Right lobe of liver (tissue), 6 donors: Measurements from ENCODE around the gene C1orf105. TPM values are rescaled to one million over a fixed set of nuclear protein-coding genes. Genes with fewer than 3 reads are reported as not detected.
A peak's percentile ranks its signal among the peaks of the same experiment; 100 is the strongest.

Experiments
- ATAC-seq, 4 donors: fragments of 200-7000 bp; cut with Tn5 transposase; one replicate each; pipeline ENCODE4 v1.9.1; 2020; ENCODE audit warnings: mild to moderate bottlenecking in 4 of 4, moderate library complexity in 4 of 4
- DNase-seq, 3 donors: peaks; one replicate each; pipeline ENCODE4 v3.0.0-alpha.2; 2020
- H3K27ac ChIP-seq, 3 donors: fragments of 200-600 bp; one replicate each; pipeline ENCODE4 v1.8.0; 2022
- H3K27me3 ChIP-seq, 2 donors: fragments of 200-600 bp; one replicate each; pipeline ENCODE4 v1.8.0; 2022
- H3K36me3 ChIP-seq, 4 donors: fragments of 200-600 bp; sonication (generic) in 1 of 4; one replicate each; pipeline versions ENCODE4 v1.5.1 to v1.8.0; 2017 to 2022; ENCODE audit warnings: control low read depth in 1 of 4
- H3K4me1 ChIP-seq, 4 donors: fragments of 200-600 bp; sonication (generic) in 1 of 4; one replicate each; pipeline versions ENCODE4 v1.5.1 to v1.8.0; 2017 to 2022; ENCODE audit warnings: control low read depth in 1 of 4
- H3K4me3 ChIP-seq, 3 donors: fragments of 200-600 bp; one replicate each; pipeline ENCODE4 v1.8.0; 2022
- H3K9me3 ChIP-seq, 4 donors: fragments of 200-600 bp; sonication (generic) in 1 of 4; one replicate each; pipeline versions ENCODE4 v1.5.1 to v1.8.0; 2017 to 2022; ENCODE audit warnings: control low read depth in 1 of 4
- POLR2A ChIP-seq: fragments of 450-650 bp; IDR thresholded peaks from one replicate; pipeline ENCODE4 v1.6.1; 2017; ENCODE audit warnings: antibody characterized with exemption, mild to moderate bottlenecking
- WGBS: methylation state at CpG from one replicate; pipeline ENCODE4 v1.1.6; 2018; ENCODE audit warnings: low coverage, low lambda C conversion rate; ENCODE audit not compliant: insufficient coverage; ENCODE audit errors: missing lambda C conversion rate; 5-methylcytosine and 5-hydroxymethylcytosine counted together
- intact Hi-C, 2 donors: fragments of 100-400 bp; cut with DNase I; formaldehyde crosslinking; loops; one replicate each; pipeline versions ENCODE4 v1.11.2 to v1.14.1; 2022
- total RNA-seq, 6 experiments: library from RNA; depleted of rRNA in 2 of 6; stranded (reverse); fragments of >200 nt in 2 of 6; fragmentation: NEBNext Ultra II Directional in 3 of 6; extraction: Animal tissue kit (Norgen Biotek cat#: 25700) in 3 of 6; gene quantifications; one replicate each; pipeline versions ENCODE4 v1.1.0 to v1.2.4, GENCODE V29; 2016 to 2023
- TF ChIP-seq, protein P1 (sequence below), 4 donors: fragments of 200-600 bp in 3 of 4; fragments of 450-650 bp in 1 of 4; IDR thresholded peaks; one replicate each; pipeline versions ENCODE4 v1.5.1 to v1.8.0; 2016 to 2022; ENCODE audit warnings: antibody characterized with exemption in 4 of 4, mild to moderate bottlenecking in 2 of 4
- donor health status: DM: no; HTN: yes; CAD: no.
- donor health status: DM: no; HTN: no; CAD: no.
- donor health status: DM: no; HTN: no; CAD: no.
- donor health status: DM: no; HTN: yes; CAD: no.
- donor health status: DM: no; HTN: yes; CAD: no.

Gene C1orf105
- total RNA-seq, 6 experiments from 2014 or later, result 0.24 to 1.3 (median 0.46) TPM; not detected in 2

DNA sequence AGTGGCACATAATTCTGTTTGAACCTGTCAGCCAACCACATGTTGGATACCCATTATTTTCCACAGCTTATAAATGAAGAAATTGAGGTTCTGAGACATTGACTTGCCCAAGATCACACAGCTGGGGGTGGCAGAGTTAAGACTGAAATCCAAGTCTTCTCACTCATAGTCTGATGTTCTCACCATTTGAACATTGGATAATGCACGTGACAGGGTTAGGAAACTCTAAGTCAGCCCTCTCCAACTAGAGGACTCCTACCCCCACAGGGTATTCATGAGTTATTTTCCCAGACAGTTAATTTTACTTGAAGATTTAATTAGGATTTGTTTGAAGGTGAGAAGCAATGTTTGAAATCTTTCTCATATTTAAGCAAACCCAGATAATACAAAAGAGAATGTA, 38.1 kb upstream of the C1orf105 start:
- no peaks in the 10 kb centered on the region for H3K36me3 ChIP-seq
- 80% methylated on average over 1 of the region's 1 CpG for WGBS
- H3K9me3 ChIP-seq, result no peaks in the 10 kb centered on the region
- no peaks in the 10 kb centered on the region for H3K27me3 ChIP-seq
- H3K4me3 ChIP-seq, result no peak overlapping the region
- H3K27ac ChIP-seq, result no peak overlapping the region
- intact Hi-C loops, result no loop called here
- ATAC-seq, result no peak
- no peak for DNase-seq
- TF ChIP-seq, protein P1, sequence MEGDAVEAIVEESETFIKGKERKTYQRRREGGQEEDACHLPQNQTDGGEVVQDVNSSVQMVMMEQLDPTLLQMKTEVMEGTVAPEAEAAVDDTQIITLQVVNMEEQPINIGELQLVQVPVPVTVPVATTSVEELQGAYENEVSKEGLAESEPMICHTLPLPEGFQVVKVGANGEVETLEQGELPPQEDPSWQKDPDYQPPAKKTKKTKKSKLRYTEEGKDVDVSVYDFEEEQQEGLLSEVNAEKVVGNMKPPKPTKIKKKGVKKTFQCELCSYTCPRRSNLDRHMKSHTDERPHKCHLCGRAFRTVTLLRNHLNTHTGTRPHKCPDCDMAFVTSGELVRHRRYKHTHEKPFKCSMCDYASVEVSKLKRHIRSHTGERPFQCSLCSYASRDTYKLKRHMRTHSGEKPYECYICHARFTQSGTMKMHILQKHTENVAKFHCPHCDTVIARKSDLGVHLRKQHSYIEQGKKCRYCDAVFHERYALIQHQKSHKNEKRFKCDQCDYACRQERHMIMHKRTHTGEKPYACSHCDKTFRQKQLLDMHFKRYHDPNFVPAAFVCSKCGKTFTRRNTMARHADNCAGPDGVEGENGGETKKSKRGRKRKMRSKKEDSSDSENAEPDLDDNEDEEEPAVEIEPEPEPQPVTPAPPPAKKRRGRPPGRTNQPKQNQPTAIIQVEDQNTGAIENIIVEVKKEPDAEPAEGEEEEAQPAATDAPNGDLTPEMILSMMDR (IDR thresholded peaks at IDR 0.05), result no peak
- no peak for TF ChIP-seq POLR2A
- H3K4me1 ChIP-seq, result no peaks in the 10 kb centered on the region

DNA sequence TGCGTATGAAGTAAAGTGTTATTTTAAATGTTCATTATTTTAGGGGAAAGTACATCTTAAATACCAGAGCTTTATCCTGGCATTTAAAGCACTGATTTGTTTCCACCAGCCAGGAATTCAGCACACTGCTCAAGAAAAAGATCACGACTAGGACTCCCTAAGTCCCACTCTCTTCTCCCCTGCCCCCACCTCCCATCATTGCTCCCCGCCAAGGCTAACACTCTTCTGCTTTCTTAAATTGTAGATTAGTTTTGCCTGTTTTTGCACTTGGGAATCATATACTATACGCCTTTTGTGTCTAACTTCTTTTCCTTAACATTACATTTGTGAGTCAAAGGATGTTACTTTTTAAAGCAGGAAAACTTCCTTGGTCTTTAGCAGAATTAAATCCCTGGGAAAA, 37.5 kb upstream of the C1orf105 start:
- H3K4me1 ChIP-seq, result no peaks in the 10 kb centered on the region
- no peaks in the 10 kb centered on the region for H3K36me3 ChIP-seq
- H3K27ac ChIP-seq, result peak overlapping the region in 1 of 3 donors; percentile 5
- intact Hi-C loops, result no loop called here
- DNase-seq (no peak), ATAC-seq (no peak)
- TF ChIP-seq, protein P1 (IDR thresholded peaks at IDR 0.05), result no peak
- no peak for TF ChIP-seq POLR2A
- no peaks in the 10 kb centered on the region for H3K27me3 ChIP-seq
- no peak overlapping the region for H3K4me3 ChIP-seq
- H3K9me3 ChIP-seq, result no peaks in the 10 kb centered on the region
- 73% methylated on average over 4 of the region's 4 CpGs for WGBS

DNA sequence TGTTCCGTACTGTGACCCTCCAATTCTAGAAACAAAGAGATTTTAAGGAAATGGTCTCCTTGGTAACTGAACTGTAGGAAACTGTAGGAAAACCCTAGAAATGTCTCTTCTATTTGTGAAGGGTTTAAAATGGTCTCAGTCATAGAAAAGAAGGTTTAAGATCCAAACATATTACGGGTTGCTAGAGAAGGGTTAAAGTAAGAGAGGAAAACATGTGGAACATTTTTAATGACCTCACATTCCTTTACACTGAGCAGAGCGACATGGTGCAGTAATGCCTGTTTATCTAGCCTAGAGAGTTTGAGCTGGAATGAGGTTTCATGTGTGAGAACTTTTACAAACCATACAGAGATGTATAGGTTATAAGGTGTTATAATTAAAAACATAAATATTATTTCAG, 36.9 kb upstream of the C1orf105 start:
- H3K27ac ChIP-seq, result peak overlapping the region in 1 of 3 donors; percentile 5
- H3K4me3 ChIP-seq, result no peak overlapping the region
- peak in 2 of 4 donors; percentile 27 to 33 for ATAC-seq
- no peak for DNase-seq
- no peaks in the 10 kb centered on the region for H3K4me1 ChIP-seq
- TF ChIP-seq POLR2A, result no peak
- TF ChIP-seq, protein P1 (IDR thresholded peaks at IDR 0.05), result no peak
- intact Hi-C loops, result no loop called here
- no peaks in the 10 kb centered on the region for H3K9me3 ChIP-seq
- WGBS, result 51% methylated on average over 3 of the region's 3 CpGs
- no peaks in the 10 kb centered on the region for H3K36me3 ChIP-seq
- no peaks in the 10 kb centered on the region for H3K27me3 ChIP-seq

DNA sequence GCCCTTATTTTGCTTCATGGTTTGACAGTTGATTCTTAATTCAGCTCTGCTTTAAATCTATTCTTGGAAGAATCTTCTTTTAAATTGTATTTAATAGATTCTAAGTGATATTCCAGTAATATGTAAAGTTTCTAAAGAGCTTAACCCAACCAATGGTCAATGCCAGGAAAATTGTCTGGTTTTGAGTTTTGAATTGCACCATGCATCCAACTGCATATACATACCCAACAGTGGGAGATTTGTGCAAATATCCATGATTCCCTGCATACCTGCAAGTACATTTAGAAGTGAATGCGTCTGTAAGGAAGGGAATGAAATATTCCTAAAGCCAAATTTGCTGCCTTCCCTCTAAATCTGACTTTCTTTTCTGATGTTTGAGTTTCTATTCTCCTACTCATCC, 35.8 kb upstream of the C1orf105 start:
- H3K36me3 ChIP-seq, result no peaks in the 10 kb centered on the region
- H3K27me3 ChIP-seq, result no peaks in the 10 kb centered on the region
- DNase-seq (no peak), ATAC-seq (no peak)
- H3K4me3 ChIP-seq, result no peak overlapping the region
- WGBS, result 50% methylated on average over 1 of the region's 1 CpG
- H3K9me3 ChIP-seq, result no peaks in the 10 kb centered on the region
- H3K4me1 ChIP-seq, result no peaks in the 10 kb centered on the region
- H3K27ac ChIP-seq, result no peak overlapping the region
- intact Hi-C loops, result no loop called here
- TF ChIP-seq, protein P1 (IDR thresholded peaks at IDR 0.05), result no peak
- no peak for TF ChIP-seq POLR2A

DNA sequence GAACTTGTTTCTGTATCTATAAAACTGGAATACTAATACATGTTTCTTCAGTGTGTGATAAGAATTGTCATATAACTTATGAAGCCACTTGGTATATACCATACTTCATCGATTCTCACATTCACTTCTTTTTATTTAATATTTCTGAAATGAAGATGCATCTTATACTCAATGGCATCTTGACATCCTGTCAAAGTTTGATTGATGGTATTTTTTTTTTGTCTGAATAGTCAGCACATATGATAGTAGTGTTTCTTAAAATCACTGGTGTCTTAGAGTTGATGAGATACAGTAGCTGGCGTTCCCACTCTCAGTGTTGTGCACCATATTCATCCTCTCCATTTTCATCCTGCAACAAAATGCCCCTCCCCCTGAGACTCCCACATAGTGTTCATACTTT, 34.4 kb upstream of the C1orf105 start:
- WGBS, result 90% methylated on average over 2 of the region's 2 CpGs
- H3K36me3 ChIP-seq, result no peaks in the 10 kb centered on the region
- DNase-seq, result no peak
- no peak overlapping the region for H3K4me3 ChIP-seq
- H3K4me1 ChIP-seq, result no peaks in the 10 kb centered on the region
- H3K27ac ChIP-seq, result no peak overlapping the region
- no peak for TF ChIP-seq POLR2A
- no peaks in the 10 kb centered on the region for H3K27me3 ChIP-seq
- intact Hi-C loops, result no loop called here
- H3K9me3 ChIP-seq, result no peaks in the 10 kb centered on the region
- no peak for ATAC-seq
